Lower lobe of right lung (tissue), 2 donors: ENCODE measurements around the gene STAMBPL1. TPM values are rescaled to one million over a fixed set of nuclear protein-coding genes. Genes with fewer than 3 reads are reported as not detected.

Source experiments
- ATAC-seq, 2 donors: fragments of 200-7000 bp; cut with Tn5 transposase; one replicate each; pipeline ENCODE4 v1.9.1; 2020 to 2022; ENCODE audit warnings: mild to moderate bottlenecking in 2 of 2, moderate library complexity in 2 of 2
- DNase-seq: peaks from one replicate; pipeline ENCODE4 v3.0.0-alpha.2; 2020
- H3K27ac ChIP-seq: fragments of 200-600 bp; one replicate; pipeline ENCODE4 v1.8.0; 2022
- H3K27me3 ChIP-seq: fragments of 200-600 bp; one replicate; pipeline ENCODE4 v1.8.0; 2022; ENCODE audit warnings: low read depth
- H3K36me3 ChIP-seq: fragments of 200-600 bp; one replicate; pipeline ENCODE4 v1.8.0; 2022; ENCODE audit warnings: mild to moderate bottlenecking
- H3K4me1 ChIP-seq: fragments of 200-600 bp; one replicate; pipeline ENCODE4 v1.8.0; 2022
- H3K4me3 ChIP-seq: fragments of 200-600 bp; one replicate; pipeline ENCODE4 v1.8.0; 2022; ENCODE audit warnings: mild to moderate bottlenecking
- H3K9me3 ChIP-seq: fragments of 200-600 bp; one replicate; pipeline ENCODE4 v1.8.0; 2022
- intact Hi-C: fragments of 100-400 bp; cut with DNase I; formaldehyde crosslinking; loops from one replicate; pipeline ENCODE4 v1.11.0; 2022
- total RNA-seq: library from RNA; stranded (reverse); fragmentation: NEBNext Ultra II Directional; extraction: Animal tissue kit (Norgen Biotek cat#: 25700); gene quantifications from one replicate; pipeline ENCODE4 v1.2.1, GENCODE V29; 2021
- TF ChIP-seq, protein P1 (sequence below): fragments of 200-600 bp; IDR thresholded peaks from one replicate; pipeline ENCODE4 v1.8.0; 2022; ENCODE audit warnings: antibody characterized with exemption, mild to moderate bottlenecking
- donor health status: DM: no; HTN: yes; CAD: no; lungs with severe emphysema.

STAMBPL1 gene
- total RNA-seq, 1 donor from 2014 or later = 7.1 TPM

DNA sequence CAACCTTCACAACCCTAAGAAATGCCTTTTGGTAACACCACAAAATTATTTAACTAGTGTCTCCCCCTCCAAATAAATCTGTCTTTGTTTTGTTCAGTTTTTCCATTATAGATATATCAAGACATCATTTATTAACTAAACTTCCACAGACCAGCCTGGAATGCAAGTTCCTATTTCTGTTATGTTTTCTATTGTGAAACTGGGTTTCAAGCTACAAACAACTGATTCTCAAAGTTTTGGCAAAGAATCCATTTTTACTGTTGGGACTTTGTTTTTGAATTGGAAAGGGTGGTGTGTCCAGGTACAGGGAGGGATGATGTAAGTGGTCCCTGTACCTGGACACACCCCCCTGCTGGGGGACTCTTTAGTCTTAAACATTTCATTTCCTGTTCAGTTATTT is 36.2 kb downstream of the STAMBPL1 start:
- ATAC-seq (no peak), DNase-seq (no peak)
- Histone ChIP-seq H3K4me1 (no peaks in the 10 kb centered on the region), H3K4me3 (no peak overlapping the region), H3K27ac (no peak overlapping the region), H3K36me3 (no peaks in the 10 kb centered on the region), H3K9me3 (no peaks in the 10 kb centered on the region), H3K27me3 (no peaks in the 10 kb centered on the region)
- TF ChIP-seq, protein P1, sequence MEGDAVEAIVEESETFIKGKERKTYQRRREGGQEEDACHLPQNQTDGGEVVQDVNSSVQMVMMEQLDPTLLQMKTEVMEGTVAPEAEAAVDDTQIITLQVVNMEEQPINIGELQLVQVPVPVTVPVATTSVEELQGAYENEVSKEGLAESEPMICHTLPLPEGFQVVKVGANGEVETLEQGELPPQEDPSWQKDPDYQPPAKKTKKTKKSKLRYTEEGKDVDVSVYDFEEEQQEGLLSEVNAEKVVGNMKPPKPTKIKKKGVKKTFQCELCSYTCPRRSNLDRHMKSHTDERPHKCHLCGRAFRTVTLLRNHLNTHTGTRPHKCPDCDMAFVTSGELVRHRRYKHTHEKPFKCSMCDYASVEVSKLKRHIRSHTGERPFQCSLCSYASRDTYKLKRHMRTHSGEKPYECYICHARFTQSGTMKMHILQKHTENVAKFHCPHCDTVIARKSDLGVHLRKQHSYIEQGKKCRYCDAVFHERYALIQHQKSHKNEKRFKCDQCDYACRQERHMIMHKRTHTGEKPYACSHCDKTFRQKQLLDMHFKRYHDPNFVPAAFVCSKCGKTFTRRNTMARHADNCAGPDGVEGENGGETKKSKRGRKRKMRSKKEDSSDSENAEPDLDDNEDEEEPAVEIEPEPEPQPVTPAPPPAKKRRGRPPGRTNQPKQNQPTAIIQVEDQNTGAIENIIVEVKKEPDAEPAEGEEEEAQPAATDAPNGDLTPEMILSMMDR = no peak
- intact Hi-C loops = no loop called here

GRCh38 chr10:88916986-88917385 is 36.9 kb downstream of the STAMBPL1 start:
- Histone ChIP-seq H3K27me3 (no peaks in the 10 kb centered on the region), H3K4me3 (no peak overlapping the region), H3K4me1 (no peaks in the 10 kb centered on the region), H3K27ac (no peak overlapping the region), H3K36me3 (no peaks in the 10 kb centered on the region), H3K9me3 (no peaks in the 10 kb centered on the region)
- ATAC-seq (no peak), DNase-seq (no peak)
- TF ChIP-seq, protein P1 = no peak
- intact Hi-C loops = no loop called here

DNA sequence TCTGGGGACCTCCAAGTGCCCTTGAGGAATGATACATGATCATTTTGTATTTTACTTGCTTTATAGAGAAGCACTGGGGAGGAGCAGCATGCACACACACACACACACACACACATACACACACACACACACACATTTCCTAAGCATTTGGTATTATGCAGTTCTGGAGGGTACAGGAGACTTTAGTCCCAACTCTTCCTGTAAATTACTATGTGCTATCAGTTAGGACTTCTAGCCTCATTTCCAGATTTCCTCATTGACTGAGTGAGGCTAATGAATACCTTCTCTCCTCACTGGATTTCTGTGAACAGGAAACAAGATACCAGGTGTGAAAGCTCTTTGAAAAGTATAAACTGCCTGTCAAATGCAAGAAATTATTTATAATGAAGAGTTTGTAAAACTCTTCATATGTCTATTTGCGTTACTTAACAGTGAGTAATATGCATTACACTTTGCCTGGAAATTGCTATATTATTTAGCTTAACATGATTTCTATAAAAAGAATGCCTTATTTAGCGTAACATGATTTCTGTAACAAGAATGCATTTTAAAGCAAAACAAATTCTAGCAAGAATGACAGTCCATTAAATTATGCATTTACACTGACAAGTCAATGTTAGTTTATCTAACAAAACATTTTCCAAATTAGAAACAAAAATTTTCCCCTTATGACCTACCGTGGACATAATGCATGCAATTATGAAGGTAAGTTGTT is 38.3 kb downstream of the STAMBPL1 start:
- Histone ChIP-seq H3K36me3 (no peaks in the 10 kb centered on the region), H3K4me1 (no peaks in the 10 kb centered on the region), H3K9me3 (no peaks in the 10 kb centered on the region), H3K4me3 (no peak overlapping the region), H3K27me3 (no peaks in the 10 kb centered on the region), H3K27ac (no peak overlapping the region)
- intact Hi-C loops = no loop called here
- DNase-seq (no peak), ATAC-seq (no peak)
- TF ChIP-seq, protein P1 = no peak

GRCh38 chr10:88919041-88919440 is 39.0 kb downstream of the STAMBPL1 start:
- H3K36me3 ChIP-seq = no peaks in the 10 kb centered on the region
- intact Hi-C loops = no loop called here
- no peaks in the 10 kb centered on the region for H3K27me3 ChIP-seq
- no peaks in the 10 kb centered on the region for H3K4me1 ChIP-seq
- H3K27ac ChIP-seq = no peak overlapping the region
- DNase-seq = no peak
- H3K4me3 ChIP-seq = no peak overlapping the region
- H3K9me3 ChIP-seq = no peaks in the 10 kb centered on the region
- TF ChIP-seq, protein P1 = no peak
- ATAC-seq = no peak

GRCh38 chr10:88920198-88920597 is 40.2 kb downstream of the STAMBPL1 start:
- Histone ChIP-seq H3K9me3 (no peaks in the 10 kb centered on the region), H3K27me3 (no peaks in the 10 kb centered on the region), H3K36me3 (no peaks in the 10 kb centered on the region), H3K4me3 (no peak overlapping the region), H3K27ac (no peak overlapping the region), H3K4me1 (no peaks in the 10 kb centered on the region)
- TF ChIP-seq, protein P1 = no peak
- ATAC-seq (no peak), DNase-seq (no peak)
- intact Hi-C loops = no loop called here
